NCI-H1105 (cell line): ENCODE results near the gene OR2H2.

Experiments
- DNase-seq: peaks from one replicate; lab custom pipeline; 2025; lab: John Stamatoyannopoulos, UW

OR2H2 gene

GRCh38 chr6:29584821-29585220 lies at the start of gene OR2H2:
Gene OR2H2, plus strand, starts transcription at chr6:29585121. Its CDS starts 2,824 bp downstream, at chr6:29587945.
- DNase-seq: no peak

GRCh38 chr6:29537714-29538403 lies 47.1 kb upstream of the OR2H2 start:
- no peak for DNase-seq

- DNase-seq: no peak
These were observed 37.3 kb upstream of the OR2H2 start for GRCh38 chr6:29547573-29547972.

- DNase-seq: no peak
These were observed 32.3 kb upstream of the OR2H2 start for GRCh38 chr6:29552512-29553051.

- DNase-seq: peak; percentile 11
These were observed 31.5 kb upstream of the OR2H2 start for GRCh38 chr6:29553268-29554057.

GRCh38 chr6:29554764-29555163 lies 30.2 kb upstream of the OR2H2 start:
- no peak for DNase-seq

- no peak for DNase-seq
These were observed 27.6 kb upstream of the OR2H2 start for GRCh38 chr6:29557320-29557719.

GRCh38 chr6:29558439-29559079 lies 26.4 kb upstream of the OR2H2 start:
- DNase-seq: no peak

- no peak for DNase-seq
These were observed 25.2 kb upstream of the OR2H2 start, which contains the start of gene UBD for GRCh38 chr6:29559524-29560287. Gene UBD, minus strand, starts transcription at chr6:29559732. Its CDS starts 31 bp downstream, at chr6:29559701.

GRCh38 chr6:29561091-29561490 lies 23.8 kb upstream of the OR2H2 start:
- DNase-seq: no peak

GRCh38 chr6:29561606-29562181 lies 23.2 kb upstream of the OR2H2 start:
- DNase-seq: no peak

- DNase-seq: no peak
These were observed 21.4 kb upstream of the OR2H2 start for GRCh38 chr6:29563435-29563965.

GRCh38 chr6:29564875-29565274 lies 20.0 kb upstream of the OR2H2 start:
- no peak for DNase-seq

- no peak for DNase-seq
These were observed 18.1 kb upstream of the OR2H2 start for GRCh38 chr6:29566856-29567255.

GRCh38 chr6:29567541-29567940 lies 17.4 kb upstream of the OR2H2 start:
- DNase-seq: no peak

GRCh38 chr6:29567991-29568390 lies 16.9 kb upstream of the OR2H2 start:
- no peak for DNase-seq

- no peak for DNase-seq
These were observed 8.9 kb upstream of the OR2H2 start for GRCh38 chr6:29576056-29576455.

- DNase-seq: no peak
These were observed 7.4 kb upstream of the OR2H2 start for GRCh38 chr6:29577544-29577943.

GRCh38 chr6:29589423-29590048 lies 4.6 kb downstream of the OR2H2 start:
- peak; percentile 23 for DNase-seq

GRCh38 chr6:29590218-29590808 lies 5.4 kb downstream of the OR2H2 start:
- no peak for DNase-seq
